Lung microvascular endothelial cell (primary cell): Measurements from ENCODE around the gene CD1E. TPM values are rescaled to one million over a fixed set of nuclear protein-coding genes. Genes with fewer than 3 reads are reported as not detected.
"Not testable (repeated sequence)": the region's sequence is repeated elsewhere in the genome, so short reads cannot be mapped to it uniquely, and the experiment has no call there.

Experiments
- DNase-seq, 2 donors: peaks; one replicate each; pipeline versions ENCODE4 v3.0.0 to v3.0.0-alpha.2; 2010; ENCODE audit warnings: low read depth in 2 of 2
- total RNA-seq: library from RNA; depleted of rRNA; stranded (reverse); fragments of >200 nt; gene quantifications from 2 replicates; pipeline ENCODE4 v1.2.1, GENCODE V29; 2014

The CD1E gene
- total RNA-seq, 1 donor from 2014 or later = not detected

GRCh38 chr1:158362482-158362881, 8.8 kb downstream of the CD1E start:
- DNase-seq = no peak

DNA sequence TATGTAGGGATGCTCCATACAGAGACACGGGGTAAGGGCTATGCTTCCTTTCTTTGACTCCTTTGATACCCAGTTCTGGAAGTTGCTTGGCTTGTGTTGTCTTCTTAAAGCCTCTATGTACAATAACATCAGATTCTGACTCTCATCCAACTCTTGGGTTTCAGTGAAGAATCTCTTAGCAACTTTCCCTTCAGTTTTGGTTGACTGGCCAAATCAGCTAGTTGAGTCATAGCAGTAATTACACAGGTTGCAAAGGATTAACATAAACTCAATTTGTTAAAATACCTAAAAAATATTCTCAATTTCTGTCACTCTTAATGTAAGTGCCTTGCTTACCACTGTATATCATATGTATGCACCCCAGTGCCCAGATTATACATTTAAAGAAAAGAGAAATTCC, 9.2 kb downstream of the CD1E start:
- DNase-seq = no peak

DNA sequence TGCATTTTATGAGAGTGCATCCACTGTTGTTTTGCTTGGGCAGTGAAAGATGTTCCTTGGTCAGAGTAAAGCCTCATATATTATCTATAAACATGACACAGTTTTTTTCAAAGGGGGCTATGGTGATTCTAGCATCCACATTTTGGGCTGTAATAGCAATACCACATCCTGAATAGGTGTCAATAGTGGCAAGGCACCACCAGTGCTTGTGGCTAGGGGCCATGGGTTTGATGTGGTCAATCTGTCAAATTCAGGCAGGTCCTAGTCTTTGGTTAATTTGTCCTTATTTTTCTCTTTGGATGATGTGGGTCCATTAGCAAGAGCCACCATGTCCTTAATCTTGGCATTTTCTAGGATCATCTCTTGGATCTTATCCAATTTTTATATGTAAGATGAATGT, 13.1 kb downstream of the CD1E start:
- DNase-seq = no peak

DNA sequence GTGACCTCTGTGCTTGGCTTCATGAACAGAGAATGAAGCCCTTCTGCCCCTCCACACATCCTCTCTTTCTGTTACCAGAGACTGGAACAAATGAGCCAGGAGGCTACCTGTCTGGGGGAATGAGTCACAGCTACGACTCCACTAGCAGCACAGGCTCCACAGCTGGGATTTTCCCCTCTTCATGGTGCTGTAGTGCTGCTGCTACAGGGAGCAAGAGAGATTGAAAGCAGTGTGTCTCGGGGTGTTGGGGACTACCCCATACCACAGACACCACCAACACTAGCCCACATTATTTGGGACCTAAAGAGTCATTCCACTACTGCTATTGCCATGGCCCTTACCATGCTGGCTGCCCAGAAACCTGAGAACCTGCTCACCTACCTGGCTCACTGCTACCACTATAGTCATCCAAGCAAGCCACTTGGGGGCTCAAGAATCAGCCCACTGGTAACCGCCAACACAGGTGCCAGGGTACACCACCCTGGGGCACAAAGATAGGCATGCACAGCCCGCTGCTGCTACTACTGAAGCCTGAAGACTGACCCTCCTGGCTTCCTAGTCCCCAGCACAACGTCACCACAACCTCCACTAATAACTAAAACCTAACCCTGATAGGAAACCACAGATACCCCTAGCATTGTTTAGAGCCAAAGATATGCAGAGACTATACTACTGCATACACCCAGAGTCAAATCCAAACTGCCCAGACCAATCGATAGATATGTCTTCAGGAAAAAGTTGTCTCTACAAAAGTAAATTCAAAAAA, 17.7 kb downstream of the CD1E start:
- no peak for DNase-seq

DNA sequence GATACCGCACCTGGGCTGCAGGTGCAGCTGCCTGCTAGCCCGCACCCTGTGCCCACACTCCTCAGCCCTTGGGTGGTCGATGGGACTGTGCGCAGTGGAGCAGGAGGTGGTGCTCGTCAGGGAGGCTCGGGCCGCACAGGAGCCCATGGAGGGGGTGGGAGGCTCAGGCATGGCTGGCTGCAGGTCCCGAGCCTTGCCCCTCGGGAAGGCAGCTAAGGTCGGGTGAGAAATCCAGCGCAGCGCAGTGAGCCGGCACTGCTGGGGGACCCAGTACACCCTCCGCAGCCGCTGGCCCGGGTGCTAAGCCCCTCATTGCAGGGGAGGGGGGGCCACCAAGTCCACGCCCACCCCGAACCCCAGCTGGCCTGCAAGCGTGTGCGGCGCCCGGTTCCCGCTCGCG, 20.4 kb downstream of the CD1E start:
- DNase-seq = not testable (repeated sequence)

- no peak for DNase-seq
These were observed 21.2 kb downstream of the CD1E start for GRCh38 chr1:158374860-158375259.

DNA sequence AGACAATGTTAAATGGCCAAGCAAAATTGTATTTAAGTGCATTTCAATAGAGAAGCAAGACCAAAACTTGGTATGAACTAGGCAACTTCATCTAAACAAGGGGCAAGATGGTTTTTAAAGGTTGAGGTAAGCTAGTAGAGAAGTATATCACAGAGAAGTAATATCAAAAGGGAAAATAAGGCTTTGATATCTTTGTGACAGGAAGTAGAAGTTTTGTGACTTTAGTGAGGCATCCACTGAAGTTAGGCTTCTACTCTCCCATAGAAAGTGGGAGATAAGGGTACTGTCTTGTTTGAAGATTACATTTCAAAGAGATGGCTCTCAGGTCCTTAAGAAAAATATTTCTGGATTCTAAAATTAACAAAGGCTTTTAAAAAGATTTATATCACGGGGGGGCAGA, 36.6 kb downstream of the CD1E start:
- no peak for DNase-seq

- no peak for DNase-seq
These were observed 37.4 kb downstream of the CD1E start for GRCh38 chr1:158391099-158391498.

- no peak for DNase-seq
These were observed 39.8 kb downstream of the CD1E start for GRCh38 chr1:158393476-158393875.

- DNase-seq = no peak
These were observed 43.0 kb downstream of the CD1E start for GRCh38 chr1:158396646-158397045.

DNA sequence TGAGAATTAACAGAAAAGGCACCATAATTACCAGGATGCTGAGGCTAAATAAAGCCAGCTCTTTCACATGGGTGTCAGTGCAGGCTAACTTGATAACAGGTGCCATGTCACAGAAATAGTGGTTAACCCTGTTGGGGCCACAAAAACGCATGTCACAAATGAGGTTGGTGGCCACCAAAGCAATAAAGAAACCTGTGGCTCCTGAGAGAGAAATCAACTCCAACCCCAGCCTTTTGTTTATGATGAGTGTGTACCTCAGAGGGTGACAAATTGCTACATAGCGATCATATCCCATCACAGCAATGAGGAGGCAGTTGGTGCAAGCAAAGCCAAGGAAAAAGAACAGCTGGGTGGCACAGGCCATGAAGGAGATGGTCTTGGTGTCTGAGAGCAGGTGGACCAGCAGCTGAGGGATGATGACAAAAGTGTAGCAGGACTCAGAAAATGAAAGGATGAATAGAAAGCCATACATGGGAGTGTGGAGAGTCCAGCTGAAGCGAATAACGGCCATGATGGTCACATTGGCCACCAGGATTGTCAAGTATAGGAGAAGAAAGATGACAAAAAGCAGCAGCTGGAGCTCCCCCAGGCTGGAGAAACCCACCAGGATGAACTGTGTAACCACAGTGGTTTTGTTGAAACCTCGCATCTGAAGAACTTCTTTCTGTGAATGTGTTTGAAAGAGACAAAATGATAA, 45.3 kb downstream of the CD1E start, which contains the start of gene OR10T2:
TSS of gene OR10T2 (minus strand) at position 649 of the 697 bp plus-strand sequence. CDS start at position 649, 0 bp downstream.
- no peak for DNase-seq

- DNase-seq = no peak
These were observed 47.2 kb downstream of the CD1E start for GRCh38 chr1:158400871-158401270.

DNA sequence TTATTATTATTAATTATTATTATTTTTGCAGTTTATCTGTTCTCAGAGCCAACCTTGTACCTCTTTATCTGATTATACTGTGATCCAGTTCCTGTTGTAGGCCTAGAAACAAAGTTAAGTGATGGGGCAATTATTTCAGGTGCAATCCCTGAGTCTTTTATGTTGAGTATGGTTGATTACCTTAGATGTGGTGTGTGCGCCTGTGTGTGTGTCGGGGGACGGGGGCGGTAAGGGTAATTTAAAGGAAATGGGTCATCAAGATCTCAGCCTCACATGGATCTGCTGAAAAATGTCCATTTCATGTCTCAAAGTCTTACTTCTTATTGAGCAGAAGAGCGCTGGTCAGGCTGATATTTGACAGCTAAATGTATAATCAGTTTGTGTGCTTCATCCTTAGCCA, 53.4 kb downstream of the CD1E start:
- DNase-seq = no peak

Other genes with a start within 250 kb of the CD1E start
- gene CD1D, start 173.0 kb upstream of the CD1E start, total RNA-seq = under 0.01 TPM in 2 replicates
- not detected in 2 replicates for gene CD1A, start 99.5 kb upstream of the CD1E start, total RNA-seq
- gene CD1C, start 64.0 kb upstream of the CD1E start, total RNA-seq = not detected in 2 replicates
- gene CD1B, start 22.4 kb upstream of the CD1E start, total RNA-seq = not detected in 2 replicates
- not detected in 2 replicates for gene OR10T2, start 45.6 kb downstream of the CD1E start, total RNA-seq
- not detected in 2 replicates for gene OR10K2, start 72.3 kb downstream of the CD1E start, total RNA-seq
- gene OR10K1, start 107.9 kb downstream of the CD1E start, total RNA-seq = not detected in 2 replicates
- gene OR10R2, start 118.3 kb downstream of the CD1E start, total RNA-seq = not detected in 2 replicates
- not detected in 2 replicates for gene OR6Y1, start 200.5 kb downstream of the CD1E start, total RNA-seq
- not detected in 2 replicates for gene OR6P1, start 216.7 kb downstream of the CD1E start, total RNA-seq
- gene OR10X1, start 226.0 kb downstream of the CD1E start, total RNA-seq = not detected in 2 replicates